Activated CD4-positive, alpha-beta T cell treated with anti-CD3 and anti-CD28 coated beads, Interleukin-2, amount 50 U/mL, for 4 hours (primary cell): ENCODE results near the gene TBPL1.

ENCODE experiments used
- DNase-seq, 2 experiments: peaks; one replicate each; pipeline ENCODE4 v3.0.0-alpha.2; 2020

Gene TBPL1

DNA sequence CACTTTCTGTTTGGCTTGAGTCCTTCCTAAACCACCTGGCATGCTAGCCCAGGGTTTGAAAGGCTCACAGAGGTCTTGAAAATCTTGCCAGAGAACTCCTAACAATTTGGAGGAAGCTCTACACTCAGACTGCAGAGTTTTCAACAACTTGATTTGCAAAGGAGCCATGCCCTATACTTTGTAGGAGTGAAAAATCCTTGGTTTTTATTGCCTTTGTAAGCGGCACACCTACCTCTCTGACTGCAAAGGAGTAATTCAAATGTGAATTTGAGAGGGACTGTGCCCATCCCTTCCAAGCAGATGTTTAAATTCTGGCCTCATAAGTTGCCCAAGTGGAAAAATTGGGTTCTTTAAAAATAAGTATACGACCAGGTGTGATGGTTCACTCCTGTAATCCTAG, 58.0 kb downstream of the TBPL1 start:
- no peak for DNase-seq

DNA sequence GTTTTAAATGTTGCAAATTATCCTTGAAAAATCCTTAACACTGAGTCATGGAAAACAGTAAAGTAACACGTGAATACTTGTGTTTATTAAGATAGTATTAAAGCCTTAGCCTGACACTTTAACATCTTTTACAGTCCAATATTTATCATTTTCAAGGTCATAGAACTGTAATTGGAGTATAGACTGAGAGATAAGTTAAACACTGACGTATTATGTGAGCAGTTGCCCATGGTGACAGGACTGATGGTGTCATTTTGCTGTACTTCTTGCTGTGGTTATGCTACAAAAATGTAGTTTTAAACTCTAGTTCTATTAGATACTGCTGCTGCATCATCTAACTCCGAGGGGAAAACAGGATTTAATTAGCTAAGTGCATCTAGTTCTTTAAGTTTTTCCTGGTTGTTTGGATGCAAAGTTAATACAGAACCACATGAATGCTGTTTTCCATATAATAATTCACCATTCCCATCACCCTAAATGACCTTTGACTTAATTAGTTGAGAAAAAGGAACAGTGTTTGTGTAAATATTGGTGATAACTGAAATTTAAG, 61.6 kb downstream of the TBPL1 start:
- no peak for DNase-seq

DNA sequence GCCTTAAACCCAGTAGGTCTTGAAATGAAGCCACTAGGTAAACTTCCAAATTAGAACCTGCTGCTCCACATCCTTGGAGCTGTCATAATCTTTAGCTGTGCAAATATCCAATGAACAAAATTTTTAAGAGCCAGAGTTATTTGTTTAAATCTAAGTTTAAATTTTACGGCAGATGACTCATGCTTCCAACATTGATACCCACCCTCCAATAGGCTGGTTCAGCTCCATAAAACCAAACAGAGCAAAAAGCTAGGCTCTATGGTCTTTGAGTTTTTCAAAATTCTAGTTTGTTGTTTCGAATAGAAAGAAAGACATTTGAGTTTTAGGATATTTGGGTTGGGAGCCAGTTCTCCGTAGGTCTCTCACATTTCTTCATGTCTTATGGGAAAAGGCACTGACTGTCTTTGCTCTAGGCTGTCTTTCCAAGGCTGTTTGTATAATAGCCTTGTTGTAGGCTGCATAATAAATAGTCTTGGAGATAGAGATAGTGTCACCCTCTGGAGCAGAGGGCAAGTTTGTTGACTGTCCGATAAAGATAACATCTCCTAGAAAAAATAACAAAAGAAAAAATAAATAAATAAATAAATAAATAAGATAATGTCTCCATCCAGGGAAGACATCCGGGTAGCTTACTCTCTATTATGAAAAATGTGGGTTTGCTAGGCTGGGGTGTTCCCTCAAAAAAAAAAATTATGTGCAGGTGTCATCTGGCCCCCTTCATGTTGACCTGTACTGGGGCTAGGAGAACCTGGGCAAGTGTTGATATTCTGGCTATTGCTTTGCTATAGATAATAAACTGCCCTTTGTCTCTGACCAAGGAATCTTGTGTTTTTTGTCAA, 62.9 kb downstream of the TBPL1 start:
- no peak for DNase-seq

DNA sequence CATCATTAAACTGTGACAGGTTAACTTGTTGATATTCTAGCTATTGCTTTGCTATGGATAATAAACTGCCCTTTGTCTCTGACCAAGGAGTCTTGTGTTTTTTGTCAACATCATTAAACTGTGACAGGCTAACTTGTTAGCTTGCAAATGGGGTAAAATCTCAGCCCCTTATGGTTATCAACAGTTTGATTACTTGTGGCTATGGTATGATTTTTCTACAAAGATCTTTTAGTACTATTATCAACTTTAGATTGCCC, 63.5 kb downstream of the TBPL1 start:
- DNase-seq: no peak

DNA sequence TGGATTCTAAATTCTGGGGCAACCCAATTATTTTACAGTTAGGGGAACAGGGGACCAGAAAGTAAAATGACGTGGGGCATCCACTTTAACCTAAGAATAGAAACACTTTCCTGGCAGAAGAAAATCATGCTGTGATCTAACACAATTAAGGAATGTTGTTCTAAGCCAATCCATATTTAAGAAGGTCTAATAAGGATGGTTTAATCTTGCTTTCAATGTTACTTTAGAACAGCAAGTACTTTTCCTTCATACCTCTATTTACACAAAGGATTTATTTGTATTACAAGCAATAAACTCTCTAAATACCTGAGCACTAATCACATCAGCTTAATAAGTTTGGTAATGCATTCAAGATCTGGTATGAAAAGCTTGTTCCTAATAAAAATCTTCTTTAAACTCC, 67.0 kb downstream of the TBPL1 start:
- DNase-seq: no peak

DNA sequence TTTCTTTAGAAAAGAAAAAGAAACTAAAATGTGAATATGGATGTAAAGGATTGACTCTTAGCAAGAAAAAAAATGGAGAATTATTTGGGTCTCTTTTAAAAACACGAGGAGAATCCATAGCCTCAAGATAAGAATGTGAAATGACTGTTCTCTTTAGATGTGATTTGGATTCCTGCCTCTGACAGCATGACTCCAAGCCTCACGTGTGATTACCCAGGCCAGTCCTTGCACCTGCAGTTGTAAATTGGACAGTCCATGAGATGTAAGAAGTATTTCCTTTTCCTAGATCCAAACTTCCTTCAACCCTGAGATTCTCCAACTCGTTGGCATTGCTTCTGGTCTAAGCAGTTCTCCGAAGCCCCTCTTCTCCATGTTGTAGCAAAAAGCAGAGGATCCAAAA, 67.5 kb downstream of the TBPL1 start:
- no peak for DNase-seq

DNA sequence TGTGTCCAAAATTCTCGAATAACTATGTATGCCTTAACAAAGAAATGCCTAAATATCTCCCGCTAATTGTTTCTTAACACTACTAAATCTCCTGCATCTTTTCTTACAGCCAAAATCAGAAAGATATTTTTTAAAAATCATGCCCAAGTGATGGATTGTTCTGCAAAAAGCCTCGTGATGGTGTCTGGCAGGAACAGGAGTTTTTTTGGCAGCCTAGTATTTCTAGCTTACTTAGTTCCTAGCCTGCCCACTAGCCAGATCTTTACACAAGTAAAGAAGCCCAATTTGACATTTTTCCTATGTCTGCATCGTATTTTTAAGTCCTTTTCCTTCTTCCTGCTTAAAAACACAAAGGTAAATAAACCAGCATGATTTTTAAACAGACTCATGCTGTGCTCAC, 67.9 kb downstream of the TBPL1 start:
- DNase-seq: no peak

DNA sequence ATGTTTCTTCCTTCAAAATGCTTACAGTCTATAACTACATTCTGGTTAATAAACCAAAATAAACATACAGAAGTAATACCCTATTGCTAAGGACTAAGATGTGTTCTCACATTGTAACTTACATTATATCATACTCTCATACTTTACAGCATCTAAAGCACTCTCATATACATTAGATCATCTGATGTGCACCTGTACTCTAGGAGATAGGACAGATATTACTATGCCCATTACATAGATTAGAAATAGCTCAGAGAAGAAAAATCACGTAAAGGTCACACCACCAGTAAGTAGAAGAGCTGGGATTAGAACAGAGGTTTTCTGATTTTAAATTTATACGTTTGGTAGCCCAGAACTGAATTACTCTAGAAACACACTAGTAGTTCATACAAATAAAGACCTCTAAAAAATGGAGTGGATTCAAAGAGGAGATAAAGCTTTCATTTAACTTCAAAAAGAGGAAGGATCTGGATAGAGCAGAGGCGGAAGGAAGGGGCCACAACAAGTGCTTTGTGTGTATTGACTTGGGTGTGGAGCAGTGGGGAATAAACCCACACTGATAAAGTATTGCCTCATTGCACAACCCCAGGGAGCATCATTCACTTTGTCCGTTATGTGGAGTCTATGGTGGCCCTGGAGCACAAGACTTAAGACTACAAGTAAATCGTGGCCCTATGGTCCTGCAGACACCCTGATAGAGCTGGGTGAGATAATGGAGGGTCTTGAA, 68.5 kb downstream of the TBPL1 start:
- DNase-seq: no peak

DNA sequence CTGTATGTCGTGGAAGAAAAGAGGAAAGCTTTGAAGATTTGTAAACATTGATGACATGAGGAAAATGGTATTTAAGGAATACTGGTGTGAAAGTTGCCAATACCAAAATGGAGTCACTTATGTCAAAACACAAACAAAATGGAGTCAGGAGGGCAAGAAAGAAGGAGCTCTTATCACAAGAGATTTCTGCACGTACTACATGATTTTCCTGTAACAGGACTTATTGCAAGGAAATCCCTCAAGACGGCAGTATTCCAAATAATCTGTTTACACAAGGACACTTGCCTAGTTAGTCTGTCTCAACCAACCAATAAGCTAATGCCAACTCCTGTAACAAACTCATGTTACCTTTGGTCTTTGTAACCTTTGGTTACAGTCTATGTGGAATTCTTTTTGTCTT, 69.6 kb downstream of the TBPL1 start:
- DNase-seq: no peak

DNA sequence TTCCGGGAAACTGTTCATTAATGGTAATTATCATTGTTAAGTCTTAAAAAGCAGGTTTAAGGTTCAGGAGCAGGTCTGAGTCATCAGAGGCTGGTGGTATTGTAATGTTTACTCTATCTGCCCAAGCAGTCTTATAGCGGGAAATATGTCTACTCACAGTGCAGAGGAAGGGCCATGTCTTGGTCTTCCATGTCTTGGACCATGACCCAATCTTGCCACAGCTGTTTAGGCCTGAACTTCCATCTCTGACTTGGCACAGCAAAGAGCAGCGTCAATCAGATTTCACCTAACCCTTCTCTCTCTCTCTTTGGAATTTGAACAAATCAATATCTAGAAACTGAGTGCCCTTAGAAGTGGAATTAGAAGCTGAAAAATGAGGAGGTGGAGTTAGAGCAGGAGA, 73.6 kb downstream of the TBPL1 start:
- DNase-seq: no peak

DNA sequence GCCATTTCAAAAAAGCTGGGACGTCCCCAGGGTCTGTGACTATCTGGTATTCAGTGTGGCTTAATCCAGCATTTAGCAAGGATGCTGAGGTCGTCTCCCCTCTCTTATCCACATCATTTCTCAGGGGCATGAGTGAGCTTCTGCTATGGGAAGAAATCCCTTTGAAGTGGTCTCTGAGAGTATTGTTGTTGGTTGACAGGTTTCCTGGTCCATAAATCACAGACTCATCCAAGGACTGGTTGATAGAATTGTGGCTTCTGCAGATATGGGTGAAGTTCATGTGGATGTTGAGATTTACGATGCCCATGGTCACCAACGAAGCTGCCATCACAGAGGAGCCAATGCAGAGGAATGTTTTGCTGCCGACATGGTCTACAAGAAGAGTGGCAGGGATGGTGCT, 75.4 kb downstream of the TBPL1 start:
- no peak for DNase-seq

DNA sequence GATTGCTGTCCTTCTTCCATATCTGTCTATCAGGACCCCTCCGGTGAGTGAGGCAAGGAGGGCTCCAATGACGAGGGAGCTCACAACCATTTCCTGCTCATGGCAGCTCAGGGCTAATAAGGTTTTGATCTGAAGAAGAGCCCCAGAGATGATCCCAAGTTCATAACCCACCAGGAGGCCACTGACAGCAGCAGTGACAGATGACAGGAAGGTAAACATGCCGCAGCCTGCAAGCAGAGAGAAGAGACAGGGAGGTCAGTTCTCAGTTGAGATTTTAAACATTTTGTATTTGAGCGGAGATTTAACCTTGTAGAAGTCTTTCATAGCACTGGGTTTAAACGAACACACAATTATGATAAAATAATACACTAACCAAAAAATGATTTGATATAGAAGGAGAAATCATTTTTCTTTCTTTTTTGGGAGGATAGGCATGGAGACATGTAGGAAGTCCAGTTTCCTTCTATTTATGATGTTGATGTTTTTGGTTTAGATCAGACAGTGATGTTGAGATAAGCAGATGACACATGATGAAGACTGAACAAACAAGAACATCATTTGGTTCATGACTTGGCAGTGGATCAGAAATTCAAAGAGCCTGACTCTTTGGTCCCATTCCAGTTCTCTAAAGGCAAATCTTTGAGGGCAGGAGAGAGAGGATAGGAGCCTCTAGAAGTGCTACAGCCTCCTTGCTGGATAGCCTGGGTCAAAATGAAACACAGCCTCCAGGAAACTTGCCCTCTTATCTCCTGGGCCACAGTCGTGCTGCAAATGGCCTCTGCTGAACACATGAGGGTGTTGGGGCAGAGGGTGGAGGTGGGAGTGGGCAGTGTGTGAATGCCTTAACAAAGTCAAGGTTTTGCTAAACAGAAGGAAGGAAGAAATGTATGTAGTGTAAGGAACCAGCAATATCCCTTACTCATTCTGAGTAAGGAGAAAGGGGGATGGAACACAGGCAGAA, 76.8 kb downstream of the TBPL1 start:
- DNase-seq: no peak

DNA sequence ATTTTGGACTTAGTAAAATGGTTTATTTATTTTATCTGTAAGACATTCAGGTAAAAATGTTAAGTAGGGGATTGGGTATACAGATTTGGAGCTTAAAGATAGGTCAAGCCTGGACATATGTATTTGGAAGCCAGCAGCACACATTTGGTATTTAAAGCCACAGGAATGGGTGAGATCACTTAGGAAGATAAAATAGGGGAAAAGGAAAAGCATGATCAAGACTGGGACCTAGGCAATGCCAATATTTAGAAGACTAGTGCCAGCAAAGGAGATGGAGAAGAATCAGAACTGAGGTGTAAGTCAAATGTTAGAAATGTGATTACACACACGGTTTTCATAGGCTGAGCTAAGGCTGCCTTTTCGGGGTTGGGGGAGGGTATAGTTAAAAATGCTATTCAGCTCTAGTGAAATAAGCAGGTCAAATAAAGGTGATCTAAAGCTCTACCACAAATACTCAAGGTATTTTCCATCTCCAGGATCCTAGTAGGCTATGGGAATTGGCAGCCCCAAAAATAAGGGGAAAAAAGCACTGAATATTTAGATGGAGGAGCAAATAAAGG, 78.8 kb downstream of the TBPL1 start:
- DNase-seq: no peak

DNA sequence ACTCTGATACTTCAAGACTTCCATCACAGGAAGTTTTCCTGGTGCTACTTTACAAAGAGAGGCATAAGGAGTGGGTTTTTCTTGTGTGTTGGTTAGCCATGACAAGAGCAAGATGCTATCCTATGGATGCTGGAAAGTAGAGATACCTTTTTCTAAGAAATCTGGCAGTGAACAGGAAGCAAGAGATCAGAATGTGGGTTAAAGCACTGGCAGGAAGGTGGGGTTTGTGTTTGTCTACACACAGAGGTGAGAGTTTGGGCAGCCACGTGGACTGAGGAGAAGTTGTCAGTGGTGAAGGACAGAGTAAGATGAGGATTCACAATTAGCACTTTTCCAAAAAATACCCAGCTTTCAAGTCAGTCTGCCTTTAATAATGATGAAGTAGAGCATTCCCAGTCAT, 81.5 kb downstream of the TBPL1 start:
- no peak for DNase-seq

DNA sequence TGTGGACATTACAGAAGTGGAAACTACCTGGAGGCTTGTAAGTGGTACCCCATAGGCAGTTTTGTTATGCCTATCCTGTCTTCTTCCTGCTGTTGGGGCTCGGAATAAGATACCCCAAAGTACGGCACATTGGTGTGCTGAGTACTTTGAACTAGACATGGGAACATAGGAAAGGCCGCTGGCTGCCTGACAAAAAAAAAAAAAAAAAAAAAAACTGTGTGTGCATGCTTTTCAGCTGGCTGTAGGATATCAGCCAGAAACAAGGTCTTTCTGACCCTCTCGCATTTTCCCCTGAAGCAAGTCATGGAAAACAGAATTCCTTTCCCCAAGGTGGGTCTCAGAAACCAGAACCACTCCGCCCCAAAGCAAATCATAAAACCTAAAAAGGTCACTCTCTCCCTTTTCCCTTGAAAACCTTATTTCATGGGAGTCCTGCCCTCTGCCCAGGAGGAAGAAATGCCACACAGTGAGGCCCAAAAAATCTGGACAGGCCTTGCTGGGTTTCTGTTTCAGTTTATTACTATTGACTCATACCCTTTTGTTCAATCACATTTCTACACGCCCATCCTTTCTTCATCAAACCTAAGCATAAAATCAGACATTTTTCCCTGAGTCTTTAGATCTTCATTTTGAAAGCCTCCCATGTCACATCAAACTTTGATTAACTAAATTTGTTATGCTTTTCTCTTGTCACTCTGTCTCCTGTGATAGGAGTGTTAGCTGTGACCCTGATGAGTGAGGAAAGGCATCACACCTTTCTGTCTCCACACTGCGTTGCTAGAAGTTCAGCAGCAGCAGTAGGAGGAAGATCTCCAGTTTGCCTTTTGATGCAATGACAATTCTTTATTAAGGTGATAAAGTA, 82.2 kb downstream of the TBPL1 start:
- no peak for DNase-seq

DNA sequence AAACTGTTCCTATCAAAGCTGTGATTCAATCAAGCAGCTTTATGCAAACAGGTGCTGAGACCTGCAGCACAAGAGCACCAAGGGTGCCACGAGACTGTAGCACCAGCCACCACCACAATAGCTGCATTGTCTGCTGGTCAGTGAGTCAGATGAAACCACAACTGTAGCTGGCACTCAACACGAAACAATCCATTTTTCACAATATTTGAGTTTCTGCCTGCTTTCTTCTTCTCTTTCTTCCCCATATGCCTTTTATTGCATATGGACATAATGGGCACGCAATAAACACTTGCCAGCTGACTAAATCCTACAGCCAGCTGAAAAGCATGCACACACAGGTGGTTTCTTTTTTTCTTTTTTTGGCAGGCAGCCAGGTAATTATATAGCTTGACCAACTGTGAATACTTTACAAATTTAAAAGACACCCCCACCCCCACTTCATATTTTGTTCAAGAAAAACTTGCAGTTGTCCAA, 82.8 kb downstream of the TBPL1 start:
- no peak for DNase-seq

DNA sequence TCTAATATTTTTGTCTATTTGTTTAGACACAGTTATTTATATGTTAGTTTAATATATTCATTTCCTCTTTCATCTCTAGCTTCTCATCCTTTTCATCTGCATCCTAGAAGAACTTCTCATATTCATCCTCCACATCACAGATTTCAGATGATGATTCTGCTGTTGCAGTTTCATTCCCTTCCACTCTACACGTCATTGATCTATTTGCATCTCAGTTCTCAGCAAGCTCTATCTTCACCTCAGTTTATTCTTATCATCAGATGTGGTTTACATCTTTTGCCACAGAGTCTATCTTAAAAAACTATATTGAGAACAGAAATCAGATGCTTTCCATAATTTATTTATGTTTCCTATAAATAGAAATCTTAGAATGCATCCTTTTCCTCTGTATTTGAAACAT, 86.1 kb downstream of the TBPL1 start:
- DNase-seq: no peak
